Loucy (cell line): ENCODE data around the gene CCDC134.

Experiments
- H2AFZ ChIP-seq: fragments of 200-600 bp; sonication (generic); 2 replicates; pipeline ENCODE4 v1.6.0; 2016; ENCODE audit warnings: antibody characterized with exemption, mild to moderate bottlenecking, low read length, moderate library complexity
- H3F3A ChIP-seq: fragments of 200-600 bp; 2 replicates; pipeline ENCODE4 v1.6.0; 2016; ENCODE audit warnings: antibody characterized with exemption, low read depth, mild to moderate bottlenecking
- H3K27me3 ChIP-seq: fragments of 200-600 bp; sonication (generic); 2 replicates; pipeline ENCODE4 v1.6.1; 2014; ENCODE audit warnings: low read length, mild to moderate bottlenecking; ENCODE audit not compliant: insufficient read depth, poor library complexity, severe bottlenecking
- H3K36me3 ChIP-seq: fragments of 200-600 bp; sonication (generic); 2 replicates; pipeline ENCODE4 v1.6.1; 2016; ENCODE audit warnings: low read length; ENCODE audit not compliant: insufficient read depth
- H3K4me1 ChIP-seq: fragments of 200-600 bp; sonication (generic); 2 replicates; pipeline ENCODE4 v1.5.1; 2014; ENCODE audit warnings: low read length, mild to moderate bottlenecking; ENCODE audit not compliant: insufficient read depth, poor library complexity, severe bottlenecking
- H3K4me2 ChIP-seq: fragments of 200-600 bp; sonication (generic); 2 replicates; pipeline ENCODE4 v1.6.0; 2014; ENCODE audit warnings: antibody characterized with exemption, low read length, low read depth, mild to moderate bottlenecking; ENCODE audit not compliant: poor library complexity, severe bottlenecking
- H3K4me3 ChIP-seq: fragments of 200-600 bp; sonication (generic); 2 replicates; pipeline ENCODE4 v1.5.1; 2014; ENCODE audit warnings: low read length, mild to moderate bottlenecking, mixed read lengths; ENCODE audit not compliant: poor library complexity, severe bottlenecking
- H3K79me2 ChIP-seq: fragments of 200-600 bp; sonication (generic); 2 replicates; pipeline ENCODE4 v1.6.1; 2014; ENCODE audit warnings: low read length; ENCODE audit not compliant: insufficient read depth
- H3K9ac ChIP-seq: fragments of 200-600 bp; sonication (generic); 2 replicates; pipeline ENCODE4 v1.6.0; 2014; ENCODE audit warnings: mild to moderate bottlenecking, low read depth, low read length, moderate library complexity; ENCODE audit not compliant: poor library complexity, severe bottlenecking
- H3K9me2 ChIP-seq: fragments of 200-600 bp; sonication (generic); replicated peaks from 2 replicates; pipeline ENCODE4 v1.6.1; 2016; ENCODE audit warnings: low read depth, low read length, mixed read lengths
- H3K9me3 ChIP-seq: fragments of 200-600 bp; sonication (generic); 2 replicates; pipeline ENCODE4 v1.6.1; 2014; ENCODE audit warnings: mild to moderate bottlenecking, antibody characterized with exemption, low read length, low read depth; ENCODE audit not compliant: insufficient read depth
- H4K20me1 ChIP-seq: fragments of 200-600 bp; sonication (generic); 2 replicates; pipeline ENCODE4 v1.6.0; 2014; ENCODE audit warnings: antibody characterized with exemption, low read length, mild to moderate bottlenecking; ENCODE audit not compliant: insufficient read depth, poor library complexity, severe bottlenecking
- EZH2phosphoT487 ChIP-seq: fragments of 200-600 bp; IDR thresholded peaks from 2 replicates; pipeline ENCODE4 v1.6.1; 2018; ENCODE audit warnings: antibody characterized with exemption, mild to moderate bottlenecking, moderate library complexity, borderline replicate concordance
- TF ChIP-seq, protein P1 (sequence below): fragments of 200-600 bp; sonication (generic); conservative IDR thresholded peaks from 2 replicates; pipeline ENCODE4 v1.5.1; 2014; ENCODE audit warnings: mild to moderate bottlenecking, antibody characterized with exemption, low read length

CCDC134 gene

GRCh38 chr22:41875531-41876270, 75.2 kb downstream of the CCDC134 start:
- no peaks in the 10 kb centered on the region for H3K27me3 ChIP-seq
- no peaks in the 10 kb centered on the region for H3K79me2 ChIP-seq
- no peak overlapping the region for H2AFZ ChIP-seq
- no peaks in the 10 kb centered on the region for H3K9me2 ChIP-seq
- H4K20me1 ChIP-seq = peaks cover 8% of the 10 kb centered on the region
- no peak overlapping the region for H3K4me2 ChIP-seq
- no peaks in the 10 kb centered on the region for H3K4me1 ChIP-seq
- no peaks in the 10 kb centered on the region for H3F3A ChIP-seq
- H3K4me3 ChIP-seq = no peak overlapping the region
- H3K9me3 ChIP-seq = no peaks in the 10 kb centered on the region
- H3K9ac ChIP-seq = no peak overlapping the region
- H3K36me3 ChIP-seq = peaks cover 95% of the 10 kb centered on the region
- TF ChIP-seq EZH2phosphoT487 = no peak
- TF ChIP-seq, protein P1, sequence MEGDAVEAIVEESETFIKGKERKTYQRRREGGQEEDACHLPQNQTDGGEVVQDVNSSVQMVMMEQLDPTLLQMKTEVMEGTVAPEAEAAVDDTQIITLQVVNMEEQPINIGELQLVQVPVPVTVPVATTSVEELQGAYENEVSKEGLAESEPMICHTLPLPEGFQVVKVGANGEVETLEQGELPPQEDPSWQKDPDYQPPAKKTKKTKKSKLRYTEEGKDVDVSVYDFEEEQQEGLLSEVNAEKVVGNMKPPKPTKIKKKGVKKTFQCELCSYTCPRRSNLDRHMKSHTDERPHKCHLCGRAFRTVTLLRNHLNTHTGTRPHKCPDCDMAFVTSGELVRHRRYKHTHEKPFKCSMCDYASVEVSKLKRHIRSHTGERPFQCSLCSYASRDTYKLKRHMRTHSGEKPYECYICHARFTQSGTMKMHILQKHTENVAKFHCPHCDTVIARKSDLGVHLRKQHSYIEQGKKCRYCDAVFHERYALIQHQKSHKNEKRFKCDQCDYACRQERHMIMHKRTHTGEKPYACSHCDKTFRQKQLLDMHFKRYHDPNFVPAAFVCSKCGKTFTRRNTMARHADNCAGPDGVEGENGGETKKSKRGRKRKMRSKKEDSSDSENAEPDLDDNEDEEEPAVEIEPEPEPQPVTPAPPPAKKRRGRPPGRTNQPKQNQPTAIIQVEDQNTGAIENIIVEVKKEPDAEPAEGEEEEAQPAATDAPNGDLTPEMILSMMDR = no peak
